GM10248 (cell line): ENCODE measurements around the gene MAD1L1.

Experiments
- CTCF ChIA-PET: fragments of 300-600 bp; sonication (Branson Sonifier 250); formaldehyde crosslinking; extraction: SDS; loops from one replicate; lab custom pipeline; 2021; ENCODE audit warnings: antibody characterized with exemption; lab: Yijun Ruan, JAX
- POLR2A ChIA-PET: fragments of 350-650 bp; sonication (Branson Sonifier 250); formaldehyde crosslinking; extraction: SDS; loops from one replicate; lab custom pipeline; 2020; ENCODE audit warnings: antibody characterized with exemption; lab: Yijun Ruan, JAX
- DNase-seq: peaks from one replicate; pipeline ENCODE4 v3.0.0; 2012; ENCODE audit errors: extremely low spot score
- TF ChIP-seq, protein P1 (sequence below): IDR thresholded peaks from 2 replicates; pipeline ENCODE4 v1.5.1; 2012; ENCODE audit warnings: mild to moderate bottlenecking, low read depth; ENCODE audit errors: extremely low read depth, missing control alignments, control extremely low read depth

Gene MAD1L1

GRCh38 chr7:2010101-2010500 is 222.6 kb downstream of the MAD1L1 start:
- no peak for DNase-seq
- TF ChIP-seq, protein P1, sequence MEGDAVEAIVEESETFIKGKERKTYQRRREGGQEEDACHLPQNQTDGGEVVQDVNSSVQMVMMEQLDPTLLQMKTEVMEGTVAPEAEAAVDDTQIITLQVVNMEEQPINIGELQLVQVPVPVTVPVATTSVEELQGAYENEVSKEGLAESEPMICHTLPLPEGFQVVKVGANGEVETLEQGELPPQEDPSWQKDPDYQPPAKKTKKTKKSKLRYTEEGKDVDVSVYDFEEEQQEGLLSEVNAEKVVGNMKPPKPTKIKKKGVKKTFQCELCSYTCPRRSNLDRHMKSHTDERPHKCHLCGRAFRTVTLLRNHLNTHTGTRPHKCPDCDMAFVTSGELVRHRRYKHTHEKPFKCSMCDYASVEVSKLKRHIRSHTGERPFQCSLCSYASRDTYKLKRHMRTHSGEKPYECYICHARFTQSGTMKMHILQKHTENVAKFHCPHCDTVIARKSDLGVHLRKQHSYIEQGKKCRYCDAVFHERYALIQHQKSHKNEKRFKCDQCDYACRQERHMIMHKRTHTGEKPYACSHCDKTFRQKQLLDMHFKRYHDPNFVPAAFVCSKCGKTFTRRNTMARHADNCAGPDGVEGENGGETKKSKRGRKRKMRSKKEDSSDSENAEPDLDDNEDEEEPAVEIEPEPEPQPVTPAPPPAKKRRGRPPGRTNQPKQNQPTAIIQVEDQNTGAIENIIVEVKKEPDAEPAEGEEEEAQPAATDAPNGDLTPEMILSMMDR, result no peak
- ChIA-PET POLR2A (no interaction called here), CTCF (no interaction called here)

GRCh38 chr7:2009541-2010001 is 223.2 kb downstream of the MAD1L1 start:
- TF ChIP-seq, protein P1, result no peak
- ChIA-PET CTCF (no interaction called here), POLR2A (no interaction called here)
- DNase-seq, result no peak

- DNase-seq, result no peak
- TF ChIP-seq, protein P1, result no peak
- CTCF ChIA-PET, result interaction anchor here (1.0 to 1.8 kb wide), 2 partner anchors 11 to 13 kb away, joined by 3 to 6 read pairs; no protein-coding TSS in a partner anchor
- POLR2A ChIA-PET, result no interaction called here
These were observed 223.7 kb downstream of the MAD1L1 start for GRCh38 chr7:2008936-2009540.

DNA sequence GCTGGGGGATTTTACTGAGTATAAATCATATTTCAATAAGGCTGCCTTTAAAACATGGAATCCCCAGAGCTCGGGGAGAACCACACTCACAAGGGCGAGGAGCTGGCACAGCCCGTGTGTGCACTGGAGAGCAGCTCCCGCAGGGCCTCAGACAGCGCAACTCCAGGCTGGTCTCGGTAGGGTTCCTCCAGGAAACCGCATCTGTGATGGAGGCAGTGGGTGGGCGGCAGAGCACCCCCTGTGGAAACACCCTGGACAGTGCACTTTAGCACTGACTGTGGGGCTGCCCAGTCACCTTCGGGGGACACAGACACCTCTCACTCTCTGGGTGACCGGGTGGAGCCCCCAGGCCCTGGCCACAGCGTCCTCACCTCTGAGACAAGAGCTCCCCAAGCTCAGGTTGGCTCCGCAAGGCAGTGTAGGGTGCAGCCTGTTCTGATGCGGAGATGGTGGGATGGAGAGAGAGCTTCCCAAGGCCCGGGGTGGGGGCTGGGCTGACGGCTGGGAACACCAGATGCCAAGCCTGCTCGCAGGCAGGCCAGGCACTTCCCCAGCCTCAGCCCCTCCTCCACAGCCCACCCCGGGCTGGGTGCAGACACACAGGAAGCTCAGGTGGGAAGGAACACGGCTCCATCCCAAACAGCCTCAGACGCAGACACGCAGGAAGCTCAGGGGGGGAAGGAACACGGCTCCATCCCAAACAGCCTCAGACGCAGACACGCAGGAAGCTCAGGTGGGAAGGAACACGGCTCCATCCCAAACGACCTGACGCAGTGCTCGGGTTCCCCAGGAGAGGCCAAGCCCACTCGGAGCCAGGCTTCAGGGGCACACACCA is 224.4 kb downstream of the MAD1L1 start:
- CTCF ChIA-PET, result interaction anchor here (0.9 to 1.8 kb wide), 3 partner anchors 10 to 201 kb away, joined by 3 to 6 read pairs (median 4); no protein-coding TSS in a partner anchor
- POLR2A ChIA-PET, result no interaction called here
- TF ChIP-seq, protein P1, result no peak
- no peak for DNase-seq

DNA sequence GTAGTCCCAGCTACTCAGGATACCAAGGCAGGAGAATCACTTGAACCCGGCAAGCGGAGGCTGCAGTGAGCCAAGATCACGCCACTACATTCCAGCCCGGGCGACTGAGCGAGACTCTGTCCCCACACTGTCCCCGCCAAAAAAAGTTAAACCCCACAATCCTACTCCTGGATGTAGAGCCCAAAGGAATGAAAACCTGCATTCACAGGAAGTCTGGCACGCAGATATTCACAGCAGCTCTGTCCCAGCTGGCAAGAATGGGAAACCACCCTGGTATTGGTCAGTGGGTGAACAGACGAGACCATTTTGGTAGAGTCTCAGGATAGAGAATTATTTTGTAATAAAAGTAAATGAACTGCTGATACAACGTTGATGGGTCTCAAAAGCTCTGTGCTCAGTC is 225.2 kb downstream of the MAD1L1 start:
- CTCF ChIA-PET, result interaction anchor here (0.9 to 1.8 kb wide), 2 partner anchors 15 to 202 kb away, joined by 4 to 6 read pairs; no protein-coding TSS in a partner anchor
- TF ChIP-seq, protein P1, result no peak
- no peak for DNase-seq
- POLR2A ChIA-PET, result no interaction called here

DNA sequence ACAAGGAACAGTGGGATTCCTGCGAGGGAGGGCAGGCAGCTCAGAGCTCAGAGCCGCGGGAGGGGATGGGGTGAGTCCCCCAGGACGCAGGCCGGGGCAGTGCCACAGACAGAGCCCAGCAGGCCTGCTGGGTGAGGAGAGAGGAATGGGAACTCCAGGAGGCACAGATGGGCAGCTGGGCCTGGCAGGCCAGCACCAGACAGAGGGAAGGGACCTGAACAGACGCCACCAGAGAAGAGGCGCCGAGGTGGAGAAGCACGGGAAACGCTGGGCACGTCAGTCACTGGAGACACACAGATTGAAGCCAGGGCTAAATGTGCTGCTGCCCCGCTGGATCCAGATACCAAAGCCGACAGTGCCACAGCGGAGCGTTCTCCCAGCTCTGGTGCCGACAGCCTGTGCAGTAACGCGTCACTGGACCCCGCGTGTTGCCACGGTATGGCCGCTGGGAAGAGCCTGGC is 225.8 kb downstream of the MAD1L1 start:
- DNase-seq, result no peak
- CTCF ChIA-PET, result interaction anchor here (1.3 to 2.9 kb wide), 2 partner anchors 9 to 462 kb away, joined by 3 to 10 read pairs; no protein-coding TSS in a partner anchor
- POLR2A ChIA-PET, result no interaction called here
- TF ChIP-seq, protein P1, result no peak
